Peyer's patch (tissue), 4 donors: ENCODE data around the gene CAPNS2.

Source experiments
- CTCF ChIP-seq, 6 experiments: fragments of 450-650 bp in 4 of 6; fragments of 200-600 bp in 2 of 6; sonication (generic) in 1 of 6; IDR thresholded peaks; one replicate each; pipeline ENCODE4 v1.5.1; 2017 to 2019; ENCODE audit warnings: antibody characterized with exemption in 6 of 6, mild to moderate bottlenecking in 3 of 6, moderate library complexity in 1 of 6
- POLR2A ChIP-seq, 2 donors: fragments of 450-650 bp; IDR thresholded peaks; one replicate each; pipeline ENCODE4 v1.5.1; 2017; ENCODE audit warnings: antibody characterized with exemption in 2 of 2, mild to moderate bottlenecking in 2 of 2, moderate library complexity in 2 of 2

GRCh38 chr16:55542459-55543082, 23.9 kb upstream of the CAPNS2 start:
- no peak for TF ChIP-seq CTCF (IDR thresholded peaks at IDR 0.05)
- TF ChIP-seq POLR2A (IDR thresholded peaks at IDR 0.05): no peak
